Liver (tissue), 3 donors: ENCODE measurements around the gene CXorf38.

Source experiments
- FOXA1 ChIP-seq: IDR thresholded peaks from 2 replicates; pipeline ENCODE4 v1.6.1; 2016; ENCODE audit warnings: antibody characterized with exemption
- GABPA ChIP-seq, 2 donors: IDR thresholded peaks in 1 of 2; conservative IDR thresholded peaks in 1 of 2; 2 replicates each; pipeline ENCODE4 v1.6.1; 2016; ENCODE audit warnings: antibody characterized with exemption in 2 of 2, mild to moderate bottlenecking in 1 of 2, moderate library complexity in 1 of 2
- JUND ChIP-seq, 2 donors: IDR thresholded peaks; 2 replicates each; pipeline ENCODE4 v1.6.1; 2016; ENCODE audit warnings: antibody characterized with exemption in 2 of 2
- RAD21 ChIP-seq, 2 donors: IDR thresholded peaks; 2 replicates each; pipeline ENCODE4 v1.6.1; 2016; ENCODE audit warnings: antibody characterized with exemption in 2 of 2, mild to moderate bottlenecking in 2 of 2
- SP1 ChIP-seq: IDR thresholded peaks from 2 replicates; pipeline ENCODE4 v1.6.1; 2018; ENCODE audit warnings: antibody characterized with exemption, mild to moderate bottlenecking
- TAF1 ChIP-seq: conservative IDR thresholded peaks from 2 replicates; pipeline ENCODE4 v1.6.1; 2016; ENCODE audit warnings: antibody characterized with exemption, mild to moderate bottlenecking
- YY1 ChIP-seq: IDR thresholded peaks from 2 replicates; pipeline ENCODE4 v1.6.1; 2016; ENCODE audit warnings: antibody characterized with exemption, mild to moderate bottlenecking
- TF ChIP-seq, protein P1 (sequence below): fragments of 150-350 bp; IDR thresholded peaks from 2 replicates; pipeline ENCODE4 v1.5.1; 2017; ENCODE audit warnings: improper control_type of control experiment, low read depth, low read length; ENCODE audit not compliant: missing input control
- TF ChIP-seq, protein P2 (sequence below): IDR thresholded peaks from 2 replicates; pipeline ENCODE4 v1.6.1; 2016; ENCODE audit warnings: antibody characterized with exemption
- TF ChIP-seq, protein P3 (sequence below): IDR thresholded peaks from 2 replicates; pipeline ENCODE4 v1.6.1; 2016; ENCODE audit warnings: antibody characterized with exemption, mild to moderate bottlenecking
- donor health status: healthy.
- donor health status: healthy.

DNA sequence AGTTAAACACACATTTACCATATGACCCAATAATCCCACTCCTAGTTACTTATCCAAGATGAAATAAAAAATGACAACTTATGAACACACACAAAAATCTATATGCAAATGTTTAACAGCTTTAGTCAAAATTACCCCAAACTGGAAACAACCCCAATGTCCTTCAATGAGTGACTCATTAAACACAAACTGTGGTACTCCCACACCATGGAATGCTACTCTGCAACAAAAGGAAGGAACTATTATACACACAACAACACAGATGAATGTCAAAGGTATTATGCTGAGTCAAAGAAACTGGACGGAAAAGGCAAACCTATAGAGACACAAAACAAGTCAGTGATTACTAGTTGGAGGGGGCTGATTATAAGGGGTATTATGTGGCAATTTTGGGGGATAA lies 47.4 kb upstream of the CXorf38 start:
- TF ChIP-seq, protein P1, sequence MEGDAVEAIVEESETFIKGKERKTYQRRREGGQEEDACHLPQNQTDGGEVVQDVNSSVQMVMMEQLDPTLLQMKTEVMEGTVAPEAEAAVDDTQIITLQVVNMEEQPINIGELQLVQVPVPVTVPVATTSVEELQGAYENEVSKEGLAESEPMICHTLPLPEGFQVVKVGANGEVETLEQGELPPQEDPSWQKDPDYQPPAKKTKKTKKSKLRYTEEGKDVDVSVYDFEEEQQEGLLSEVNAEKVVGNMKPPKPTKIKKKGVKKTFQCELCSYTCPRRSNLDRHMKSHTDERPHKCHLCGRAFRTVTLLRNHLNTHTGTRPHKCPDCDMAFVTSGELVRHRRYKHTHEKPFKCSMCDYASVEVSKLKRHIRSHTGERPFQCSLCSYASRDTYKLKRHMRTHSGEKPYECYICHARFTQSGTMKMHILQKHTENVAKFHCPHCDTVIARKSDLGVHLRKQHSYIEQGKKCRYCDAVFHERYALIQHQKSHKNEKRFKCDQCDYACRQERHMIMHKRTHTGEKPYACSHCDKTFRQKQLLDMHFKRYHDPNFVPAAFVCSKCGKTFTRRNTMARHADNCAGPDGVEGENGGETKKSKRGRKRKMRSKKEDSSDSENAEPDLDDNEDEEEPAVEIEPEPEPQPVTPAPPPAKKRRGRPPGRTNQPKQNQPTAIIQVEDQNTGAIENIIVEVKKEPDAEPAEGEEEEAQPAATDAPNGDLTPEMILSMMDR = no peak
- no peak for TF ChIP-seq JUND (IDR thresholded peaks at IDR 0.05)
- TF ChIP-seq GABPA (IDR thresholded peaks at IDR 0.05 in 1 of 2, conservative IDR thresholded peaks at IDR 0.05 in 1 of 2) = no peak
- no peak for TF ChIP-seq FOXA1
- TF ChIP-seq, protein P2, sequence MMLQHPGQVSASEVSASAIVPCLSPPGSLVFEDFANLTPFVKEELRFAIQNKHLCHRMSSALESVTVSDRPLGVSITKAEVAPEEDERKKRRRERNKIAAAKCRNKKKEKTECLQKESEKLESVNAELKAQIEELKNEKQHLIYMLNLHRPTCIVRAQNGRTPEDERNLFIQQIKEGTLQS = no peak
- TF ChIP-seq, protein P3, sequence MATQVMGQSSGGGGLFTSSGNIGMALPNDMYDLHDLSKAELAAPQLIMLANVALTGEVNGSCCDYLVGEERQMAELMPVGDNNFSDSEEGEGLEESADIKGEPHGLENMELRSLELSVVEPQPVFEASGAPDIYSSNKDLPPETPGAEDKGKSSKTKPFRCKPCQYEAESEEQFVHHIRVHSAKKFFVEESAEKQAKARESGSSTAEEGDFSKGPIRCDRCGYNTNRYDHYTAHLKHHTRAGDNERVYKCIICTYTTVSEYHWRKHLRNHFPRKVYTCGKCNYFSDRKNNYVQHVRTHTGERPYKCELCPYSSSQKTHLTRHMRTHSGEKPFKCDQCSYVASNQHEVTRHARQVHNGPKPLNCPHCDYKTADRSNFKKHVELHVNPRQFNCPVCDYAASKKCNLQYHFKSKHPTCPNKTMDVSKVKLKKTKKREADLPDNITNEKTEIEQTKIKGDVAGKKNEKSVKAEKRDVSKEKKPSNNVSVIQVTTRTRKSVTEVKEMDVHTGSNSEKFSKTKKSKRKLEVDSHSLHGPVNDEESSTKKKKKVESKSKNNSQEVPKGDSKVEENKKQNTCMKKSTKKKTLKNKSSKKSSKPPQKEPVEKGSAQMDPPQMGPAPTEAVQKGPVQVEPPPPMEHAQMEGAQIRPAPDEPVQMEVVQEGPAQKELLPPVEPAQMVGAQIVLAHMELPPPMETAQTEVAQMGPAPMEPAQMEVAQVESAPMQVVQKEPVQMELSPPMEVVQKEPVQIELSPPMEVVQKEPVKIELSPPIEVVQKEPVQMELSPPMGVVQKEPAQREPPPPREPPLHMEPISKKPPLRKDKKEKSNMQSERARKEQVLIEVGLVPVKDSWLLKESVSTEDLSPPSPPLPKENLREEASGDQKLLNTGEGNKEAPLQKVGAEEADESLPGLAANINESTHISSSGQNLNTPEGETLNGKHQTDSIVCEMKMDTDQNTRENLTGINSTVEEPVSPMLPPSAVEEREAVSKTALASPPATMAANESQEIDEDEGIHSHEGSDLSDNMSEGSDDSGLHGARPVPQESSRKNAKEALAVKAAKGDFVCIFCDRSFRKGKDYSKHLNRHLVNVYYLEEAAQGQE = no peak
- TF ChIP-seq RAD21 (IDR thresholded peaks at IDR 0.05) = no peak
- no peak for TF ChIP-seq SP1
- no peak for TF ChIP-seq YY1
- TF ChIP-seq TAF1 = no peak
